GM19468 (cell line): ENCODE measurements around the gene NRDE2.
"Not testable (repeated sequence)": the region's sequence is repeated elsewhere in the genome, so short reads cannot be mapped to it uniquely, and the experiment has no call there.

Experiments
- ATAC-seq: cut with Tn5 transposase; IDR thresholded peaks from one replicate; pipeline ENCODE4 v1.9.1; 2021; ENCODE audit warnings: mild to moderate bottlenecking, moderate library complexity, moderate number of reproducible peaks; ENCODE audit not compliant: unreplicated experiment; ENCODE audit errors: extremely low read depth

The NRDE2 gene

DNA sequence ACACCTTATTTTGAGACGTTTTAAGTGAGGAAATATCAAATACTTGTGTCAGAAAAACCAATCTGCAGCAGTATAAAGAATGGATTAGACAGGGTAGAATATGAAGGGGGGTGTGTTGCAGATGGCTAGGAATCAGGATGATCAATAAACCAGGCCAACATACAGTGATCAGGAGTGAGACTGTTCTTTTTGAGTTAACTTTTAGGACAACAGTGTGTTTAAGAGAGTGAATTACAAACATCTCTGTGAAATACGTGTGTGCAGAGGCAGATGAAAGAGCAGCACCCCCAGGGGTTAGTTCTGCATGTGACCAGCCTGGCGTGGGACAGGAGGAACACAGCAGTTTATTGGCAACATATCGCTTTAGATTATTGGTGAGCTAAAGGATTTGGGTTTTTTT, 10.6 kb upstream of the NRDE2 start:
- no peak for ATAC-seq

DNA sequence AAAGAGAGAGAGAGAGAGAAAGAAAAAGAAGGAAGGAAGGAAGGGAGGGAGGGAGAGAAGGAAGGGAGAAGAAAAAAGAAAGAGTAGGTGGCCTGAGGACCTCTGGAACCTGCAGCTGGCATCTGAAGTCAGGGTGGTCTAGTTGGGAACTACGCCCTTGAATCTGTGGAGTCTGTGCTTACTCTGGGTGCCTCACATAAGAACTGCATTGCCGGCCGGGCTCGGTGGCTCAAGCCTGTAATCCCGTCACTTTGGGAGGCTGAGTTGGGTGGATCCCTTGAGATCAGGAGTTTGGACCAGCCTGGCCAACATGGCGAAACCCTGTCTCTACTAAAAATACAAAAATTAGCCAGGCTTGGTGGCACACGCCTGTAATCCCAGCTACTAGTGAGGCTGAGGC, 10.0 kb upstream of the NRDE2 start:
- no peak for ATAC-seq

DNA sequence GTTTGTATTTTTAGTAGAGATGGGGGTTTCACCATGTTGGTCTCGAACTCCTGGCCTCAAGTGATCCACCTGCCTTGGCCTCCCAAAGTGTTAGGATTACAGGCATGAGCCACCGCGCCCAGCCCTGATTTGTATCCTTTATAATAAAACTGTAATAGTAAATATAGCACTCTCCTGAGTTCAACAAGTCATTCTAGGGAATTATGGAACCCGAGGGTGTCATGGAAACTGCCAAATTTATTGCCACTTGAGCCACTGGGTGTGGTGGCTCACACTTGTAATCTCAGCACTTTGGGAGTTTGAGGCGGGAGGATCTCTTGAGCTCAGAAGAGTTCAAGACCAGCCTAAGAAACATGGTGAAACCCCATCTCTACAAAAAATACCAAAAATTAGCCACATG, 9.5 kb upstream of the NRDE2 start:
- ATAC-seq, result not testable (repeated sequence)

DNA sequence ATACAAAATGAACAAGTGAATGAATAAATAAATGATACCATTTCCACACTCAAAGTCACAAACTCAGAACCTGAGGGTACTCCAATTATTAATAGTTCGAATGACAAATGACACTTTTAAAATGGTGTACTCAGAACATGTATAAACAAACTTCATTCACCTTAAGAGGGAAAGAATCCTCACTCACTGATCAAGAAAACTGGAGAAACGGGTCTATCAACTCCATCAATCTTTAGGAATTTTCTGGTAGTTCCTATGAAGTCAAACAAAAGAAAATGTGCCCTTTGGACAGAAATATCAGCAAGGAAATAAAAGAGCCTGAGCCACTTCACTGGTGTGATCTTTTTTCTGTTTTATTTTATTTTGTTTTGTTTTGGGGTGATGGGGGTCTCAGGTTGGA, 5.2 kb upstream of the NRDE2 start:
- ATAC-seq, result no peak

DNA sequence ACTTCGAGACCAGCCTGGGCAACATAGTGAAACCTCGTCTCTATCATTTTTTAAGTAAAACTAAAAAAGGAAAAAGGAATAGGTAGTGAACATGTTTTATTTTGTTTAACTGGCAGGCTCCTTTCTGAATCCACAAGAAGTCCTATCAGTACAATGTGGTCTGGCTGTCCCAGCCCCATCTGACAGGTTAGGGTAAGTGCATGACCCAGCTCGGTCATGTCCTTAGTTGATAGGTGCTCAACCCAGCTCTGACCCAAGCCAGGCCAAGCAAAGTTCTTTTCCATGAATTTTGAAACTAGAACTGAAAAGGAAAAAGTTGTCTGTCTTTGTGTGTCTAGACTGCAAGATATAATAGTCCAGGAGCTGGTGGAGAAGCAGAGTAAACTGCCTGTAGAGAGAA, 4.7 kb upstream of the NRDE2 start:
- ATAC-seq, result no peak

DNA sequence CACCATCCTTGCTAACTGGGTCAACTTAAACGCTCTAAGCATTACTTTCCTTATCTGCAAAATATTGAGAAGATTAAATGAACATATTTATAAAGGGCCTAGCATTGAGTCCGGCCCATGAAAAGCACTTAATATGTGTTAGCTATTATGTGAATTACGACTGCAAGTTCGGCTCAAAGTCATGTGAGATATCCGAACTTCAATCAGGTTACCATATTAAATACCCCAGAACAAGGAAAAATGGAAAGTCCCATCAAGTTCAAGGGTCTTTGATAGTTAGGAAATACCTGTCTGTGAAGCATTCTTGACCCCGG, 487 bp upstream of the NRDE2 start:
- no peak for ATAC-seq

DNA sequence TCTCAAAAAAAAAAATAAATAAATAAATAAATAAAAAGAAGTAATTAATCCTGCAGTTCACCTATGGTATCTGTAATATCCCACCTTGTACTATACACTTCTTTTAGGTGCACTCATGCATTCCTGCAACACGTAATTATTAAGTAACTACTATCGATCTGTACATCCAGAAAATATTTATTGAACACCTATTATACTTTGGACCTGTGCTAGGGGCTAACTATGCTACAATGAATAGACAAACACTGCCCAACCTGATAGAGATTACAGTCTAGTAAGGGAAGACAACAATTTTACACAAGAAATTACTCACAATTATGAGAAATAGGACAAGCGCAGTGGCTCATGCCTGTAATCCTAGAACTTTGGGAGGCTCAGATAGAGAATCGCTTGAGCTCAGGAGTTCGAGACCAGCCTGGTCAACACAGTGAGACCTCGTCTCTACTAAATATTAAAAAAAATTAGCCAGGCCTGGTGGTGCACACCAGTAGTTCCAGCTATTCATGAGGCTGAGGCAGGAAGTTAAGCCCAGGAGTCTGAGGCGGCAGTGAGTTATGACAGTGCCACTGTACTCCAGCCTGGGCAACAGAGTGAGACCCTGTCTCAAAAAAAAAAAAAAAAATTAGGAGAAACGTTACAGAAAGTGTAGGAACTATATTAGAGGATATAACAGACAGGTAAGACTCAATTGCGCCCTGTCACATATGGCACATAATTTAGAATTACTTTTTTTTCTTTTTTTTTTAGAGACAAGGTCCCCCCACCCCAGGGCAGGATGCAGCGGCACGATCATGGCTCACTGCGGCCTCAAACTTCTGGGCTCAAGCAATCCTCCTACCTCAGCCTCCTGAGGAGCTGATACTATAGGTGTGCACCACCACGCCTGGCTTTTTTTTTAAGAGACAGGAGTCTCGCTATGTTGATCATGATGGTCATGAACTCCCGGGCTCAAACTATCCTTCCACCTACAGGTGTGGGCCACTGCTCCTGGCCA, 1.2 kb downstream of the NRDE2 start:
- ATAC-seq, result no peak

DNA sequence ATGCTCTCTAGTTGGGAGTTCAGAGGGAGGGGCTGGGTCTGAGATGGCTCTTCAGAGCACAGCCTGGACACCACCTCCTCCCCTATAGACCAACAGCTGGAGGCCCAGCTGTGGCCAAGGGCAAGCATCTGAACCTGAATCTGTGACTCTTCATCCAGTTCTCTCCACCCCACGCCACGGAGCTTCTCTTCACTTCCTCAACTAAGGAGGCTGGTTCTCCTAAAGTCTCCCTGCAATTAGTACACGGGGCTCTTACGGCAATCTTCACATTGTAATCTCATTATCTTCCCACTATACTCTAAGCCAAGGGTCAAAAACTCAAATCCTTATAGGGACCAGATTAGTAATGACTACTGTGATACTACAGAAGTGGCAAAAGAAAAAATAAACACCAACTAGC, 9.8 kb downstream of the NRDE2 start:
- no peak for ATAC-seq

DNA sequence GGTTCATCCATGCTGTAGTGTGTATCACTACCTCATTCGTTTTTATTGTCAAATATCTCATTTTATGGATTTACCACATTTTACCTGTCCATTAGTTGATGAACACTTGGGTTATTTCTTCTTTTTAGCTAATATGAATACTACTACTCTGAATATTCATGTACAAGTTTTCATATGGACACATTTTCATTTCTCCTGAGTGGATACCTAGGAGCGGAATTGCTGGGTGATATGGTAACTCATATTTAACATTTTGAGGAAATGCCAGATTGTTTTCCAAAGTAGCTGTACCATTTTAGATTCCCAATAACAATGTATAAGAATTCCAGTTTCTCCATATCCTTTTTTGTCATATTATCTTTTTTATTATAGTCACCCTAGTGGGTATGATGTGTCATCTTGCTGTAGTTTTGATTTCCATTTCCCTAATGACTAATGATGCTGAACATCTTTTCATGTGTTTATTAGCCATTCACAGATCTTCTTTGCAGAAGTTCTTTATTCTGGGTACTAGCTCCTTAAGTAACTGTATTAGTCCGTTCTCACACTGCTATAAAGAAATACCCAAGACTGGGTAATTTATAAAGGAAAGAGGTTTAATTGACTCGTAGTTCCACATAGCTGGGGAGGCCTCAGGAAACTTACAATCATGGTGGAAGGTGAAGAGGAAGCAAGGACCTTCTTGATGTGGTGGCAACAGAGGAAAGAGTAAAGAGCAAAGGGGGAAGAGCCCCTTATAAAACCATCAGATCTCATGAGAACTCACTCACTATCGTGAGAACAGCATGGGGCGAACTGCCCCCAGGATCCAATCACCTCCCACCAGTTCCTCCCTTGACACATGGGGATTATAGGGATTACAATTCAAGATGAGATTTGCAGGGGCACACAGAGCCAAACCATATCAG, 11.9 kb downstream of the NRDE2 start:
- no peak for ATAC-seq

DNA sequence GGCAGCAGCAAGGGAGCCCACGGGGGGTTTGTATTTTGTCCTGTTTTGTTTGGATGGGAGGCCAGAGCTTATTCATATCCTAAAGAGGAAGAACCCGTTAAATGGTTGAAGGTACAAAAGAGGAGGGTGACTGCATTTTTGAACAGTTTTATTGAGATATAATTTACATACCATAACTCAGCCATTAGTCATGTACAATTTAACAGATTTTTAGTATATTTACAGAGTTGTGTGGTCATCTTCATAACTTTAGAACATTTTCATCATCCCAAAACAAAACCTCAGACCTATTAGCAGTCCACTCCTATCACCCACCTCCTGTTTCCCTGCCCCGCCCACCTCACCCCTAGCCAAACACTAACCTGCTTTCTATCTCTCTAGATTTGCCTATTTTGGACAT, 12.6 kb downstream of the NRDE2 start:
- ATAC-seq, result no peak

DNA sequence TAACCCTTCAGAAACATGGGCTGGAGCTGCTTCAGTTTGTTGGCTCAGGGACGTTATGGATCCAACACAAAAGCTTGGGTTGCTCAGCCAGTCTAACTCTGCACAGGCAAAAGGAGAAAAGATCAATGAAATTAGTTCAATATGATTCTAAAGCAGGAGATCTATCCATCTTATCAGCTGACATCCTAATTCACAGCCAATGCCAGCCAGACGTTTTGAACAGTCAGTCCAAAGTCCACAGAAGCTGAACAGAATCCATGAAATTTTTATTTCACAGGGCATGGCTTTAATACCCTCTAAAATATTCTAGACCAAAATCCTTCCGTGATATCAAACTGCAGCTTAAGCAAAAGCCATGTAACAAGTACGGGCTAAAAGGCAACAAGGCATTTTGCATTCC, 13.7 kb downstream of the NRDE2 start:
- no peak for ATAC-seq

DNA sequence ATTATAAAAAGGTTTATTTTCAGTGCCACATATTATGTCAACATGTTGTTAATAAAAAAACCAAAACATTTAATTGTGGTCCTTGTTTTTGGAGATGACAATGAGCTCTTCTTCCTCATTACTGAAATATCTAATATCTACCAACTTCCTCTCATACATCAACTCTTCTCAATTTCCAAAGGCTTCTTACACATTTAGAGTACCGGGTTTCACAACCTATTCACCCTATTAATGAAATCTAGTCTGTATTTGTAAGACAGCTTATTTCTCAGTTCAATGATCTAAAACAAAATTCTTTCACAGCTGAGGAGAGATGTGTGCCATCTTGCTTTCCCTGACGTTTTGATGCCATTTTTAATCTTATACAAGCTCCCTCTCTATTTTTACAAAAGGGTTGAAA, 14.5 kb downstream of the NRDE2 start:
- no peak for ATAC-seq

DNA sequence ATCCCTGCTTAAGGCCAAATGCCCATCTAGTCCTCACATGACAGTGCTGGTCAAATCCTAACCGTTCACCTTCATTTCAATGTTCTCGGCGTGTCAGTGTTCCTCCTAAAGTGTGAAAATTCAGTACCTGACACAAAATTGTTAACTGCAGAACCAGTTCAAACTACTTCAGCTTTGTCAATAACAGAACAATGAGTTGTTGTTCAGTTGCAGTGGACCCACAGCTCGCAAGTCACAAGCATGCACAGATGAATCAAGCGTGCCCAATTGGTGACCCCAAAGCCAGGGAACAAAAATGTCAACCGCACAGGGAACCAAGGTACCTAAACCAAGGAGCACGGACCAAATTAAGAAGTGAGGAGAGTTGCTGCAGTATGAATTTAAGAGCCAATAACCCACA, 23.2 kb downstream of the NRDE2 start:
- ATAC-seq, result no peak

DNA sequence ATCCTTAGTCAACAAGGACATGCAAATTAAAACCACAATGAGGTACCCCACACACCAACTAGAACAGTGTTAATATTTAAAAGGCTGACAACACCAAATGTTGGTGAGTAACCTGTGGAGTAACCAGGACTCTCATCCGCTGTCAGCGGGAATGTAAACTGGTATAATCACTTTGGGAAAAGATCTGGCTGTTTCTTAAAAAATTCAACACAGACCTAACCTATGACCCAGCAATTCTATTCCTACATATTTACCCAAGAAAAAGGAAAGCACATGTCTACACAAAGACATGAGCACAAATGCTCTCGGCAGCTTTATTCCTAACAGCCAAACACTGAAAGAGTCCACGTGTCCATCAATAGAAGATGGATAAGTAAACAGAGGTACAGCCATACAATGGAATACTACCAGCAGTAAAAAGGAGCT, 26.6 kb downstream of the NRDE2 start:
- ATAC-seq, result no peak

DNA sequence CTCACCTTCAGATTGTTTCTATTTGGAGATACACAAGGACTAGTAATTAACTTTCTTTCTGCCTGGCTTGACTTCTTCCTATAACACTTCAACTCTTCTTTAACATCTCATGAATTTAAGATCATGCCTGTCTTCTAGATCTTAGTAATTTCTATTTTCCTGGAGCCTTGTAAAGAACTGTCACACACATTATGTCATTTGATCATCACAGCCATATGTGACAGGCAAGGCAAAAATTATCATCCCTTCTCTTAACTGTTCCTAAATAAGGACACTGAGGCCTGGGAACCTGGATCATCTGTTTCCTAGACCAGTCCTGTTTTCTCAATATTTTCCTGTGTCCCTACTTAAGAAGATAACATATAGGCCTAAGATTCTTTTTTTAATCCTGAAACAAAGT, 27.2 kb downstream of the NRDE2 start:
- ATAC-seq, result no peak

DNA sequence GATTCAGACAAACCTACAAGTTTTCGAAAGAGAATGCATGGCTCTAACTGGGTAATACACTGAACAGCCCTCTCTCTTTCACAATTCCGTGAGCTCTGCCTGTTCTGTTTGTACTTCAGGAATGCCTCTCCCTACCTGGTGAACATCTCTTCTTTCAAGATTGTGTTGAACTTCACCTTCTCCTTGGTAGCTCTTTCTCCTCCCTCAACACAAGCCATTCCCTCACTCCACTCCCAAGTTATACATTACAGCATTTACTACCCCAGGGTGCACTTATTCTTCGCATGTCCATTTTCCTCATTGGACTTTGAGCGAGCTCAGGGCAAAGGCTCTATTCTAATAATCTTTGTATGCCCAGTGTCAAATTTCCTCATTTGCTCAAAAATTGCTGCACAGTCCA, 28.3 kb downstream of the NRDE2 start:
- ATAC-seq, result no peak

DNA sequence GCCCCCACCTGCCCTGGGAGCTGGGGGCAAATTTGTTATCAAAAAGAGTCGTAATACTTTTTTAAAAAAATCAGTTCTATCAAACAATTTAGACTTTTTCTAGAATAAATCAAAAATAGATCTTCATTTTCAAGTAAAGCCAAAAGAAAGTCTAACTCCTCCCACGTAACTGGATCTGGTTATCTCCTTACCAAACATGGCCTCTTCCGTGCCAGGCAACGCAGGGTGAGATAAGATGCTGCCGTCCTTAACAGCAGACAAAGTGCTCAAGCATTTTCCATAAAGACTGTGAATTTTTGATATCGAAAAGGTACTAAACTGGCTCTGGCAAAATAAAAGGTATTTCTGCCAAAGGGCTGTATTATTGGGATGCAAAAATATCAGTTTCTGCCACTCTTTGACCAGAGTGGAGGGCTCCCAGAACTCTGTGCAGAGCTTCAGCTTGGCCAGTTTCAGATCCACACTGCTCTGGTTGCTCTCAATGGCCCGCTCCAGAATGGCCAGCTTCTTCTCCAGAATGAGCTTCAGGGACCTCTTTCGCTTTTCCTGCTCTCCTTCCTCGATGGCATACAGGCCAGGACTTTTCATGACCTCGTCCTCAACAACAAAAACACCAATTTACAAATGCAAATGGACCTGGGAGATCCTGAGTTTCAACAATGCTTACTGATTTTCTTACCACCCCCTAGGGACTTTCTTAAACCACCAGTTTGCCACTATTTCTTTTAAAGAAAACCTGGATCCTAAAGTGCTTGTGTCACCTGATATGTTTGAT, 29.0 kb downstream of the NRDE2 start:
- ATAC-seq, result no peak

DNA sequence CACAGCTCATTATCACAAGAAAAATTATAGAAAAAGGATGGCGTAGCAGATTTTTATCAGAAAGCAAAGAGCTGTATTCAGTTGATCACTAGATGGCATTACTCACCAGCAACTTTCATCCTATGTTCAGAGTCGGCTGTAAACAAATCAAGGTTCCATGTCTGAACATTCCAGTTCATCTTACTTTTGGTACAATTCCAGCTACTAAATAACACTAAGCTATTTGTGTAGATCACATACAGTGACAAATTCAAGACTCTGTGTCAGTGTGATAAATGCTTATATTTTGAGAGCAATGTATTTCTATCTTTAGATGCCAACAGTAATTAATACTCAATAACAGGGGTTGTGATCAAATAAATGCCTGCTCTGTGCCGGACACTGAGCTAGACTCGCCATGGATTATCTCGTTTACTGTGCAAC, 30.1 kb downstream of the NRDE2 start:
- ATAC-seq, result no peak

DNA sequence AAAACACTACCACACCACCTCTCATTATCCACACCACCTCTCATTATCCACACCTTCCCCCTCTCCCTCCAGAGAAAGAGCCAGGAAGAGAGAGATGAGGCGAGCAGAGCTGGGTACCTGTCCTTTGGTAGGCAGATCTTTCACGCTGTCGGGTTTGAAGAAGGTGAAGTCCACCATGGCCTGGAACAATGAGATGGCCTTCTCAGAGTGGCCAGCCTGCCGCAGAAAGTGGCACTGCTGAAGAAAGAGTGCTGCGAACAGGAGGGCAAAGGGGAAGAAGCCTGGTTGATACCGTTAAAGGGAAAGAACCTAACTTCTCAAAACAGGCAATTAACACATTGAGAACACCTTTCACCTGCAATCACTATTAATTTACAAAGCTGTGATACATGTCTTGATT, 30.6 kb downstream of the NRDE2 start:
- no peak for ATAC-seq

DNA sequence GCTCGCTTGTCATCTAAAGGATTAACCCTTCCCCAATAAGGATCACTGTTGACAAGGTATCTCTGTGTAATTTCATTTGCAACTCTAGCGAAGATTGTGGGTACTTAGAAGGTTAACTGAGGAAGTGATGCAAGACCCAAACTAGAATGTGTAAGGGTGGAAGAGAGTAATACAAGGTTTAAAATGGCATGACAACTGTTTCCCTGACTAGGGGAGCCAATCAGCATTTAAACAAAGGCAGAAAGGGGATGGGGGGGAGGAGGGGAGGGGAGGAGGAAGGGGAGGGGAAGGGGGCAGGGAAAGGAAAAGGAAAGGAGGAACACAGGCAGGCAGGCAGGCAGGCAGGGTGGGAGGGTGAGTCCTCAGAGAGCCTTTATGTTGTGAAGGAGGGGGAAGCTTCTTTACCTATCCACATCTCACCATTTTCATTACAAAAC, 31.1 kb downstream of the NRDE2 start:
- ATAC-seq, result no peak
